Coronary artery (tissue), 2 donors: ENCODE results near the gene PTPRM.

ENCODE experiments used
- DNase-seq: peaks from one replicate; pipeline ENCODE4 v3.0.0-alpha.2; 2017; ENCODE audit warnings: low spot score
- H3K27ac ChIP-seq, 2 donors: fragments of 200-600 bp; sonication (generic); one replicate each; pipeline ENCODE4 v1.5.1; 2016 to 2019
- H3K4me3 ChIP-seq: fragments of 200-600 bp; sonication (generic); 2 replicates; pipeline ENCODE4 v1.5.1; 2016; ENCODE audit warnings: mild to moderate bottlenecking, moderate library complexity
- CTCF ChIP-seq: fragments of 200-600 bp; sonication (generic); IDR thresholded peaks from one replicate; pipeline ENCODE4 v1.5.1; 2019; ENCODE audit warnings: antibody characterized with exemption

The PTPRM gene

GRCh38 chr18:8362863-8363262 lies 795.7 kb downstream of the PTPRM start:
- peak; percentile 29 for DNase-seq
- no peak overlapping the region for H3K27ac ChIP-seq
- no peak for TF ChIP-seq CTCF
- H3K4me3 ChIP-seq = no peak overlapping the region

GRCh38 chr18:8364385-8364784 lies 797.3 kb downstream of the PTPRM start:
- DNase-seq = no peak
- Histone ChIP-seq H3K27ac (no peak overlapping the region), H3K4me3 (no peak overlapping the region)
- TF ChIP-seq CTCF = no peak

GRCh38 chr18:8365006-8365405 lies 797.9 kb downstream of the PTPRM start:
- DNase-seq = peak; percentile 28
- Histone ChIP-seq H3K27ac (no peak overlapping the region), H3K4me3 (no peak overlapping the region)
- no peak for TF ChIP-seq CTCF

- no peak for TF ChIP-seq CTCF
- peak; percentile 8 for DNase-seq
- no peak overlapping the region for H3K4me3 ChIP-seq
- no peak overlapping the region for H3K27ac ChIP-seq
Observed at GRCh38 chr18:8365528-8365927, 798.4 kb downstream of the PTPRM start.

- H3K4me3 ChIP-seq = no peak overlapping the region
- peak; percentile 46 for DNase-seq
- no peak overlapping the region for H3K27ac ChIP-seq
- TF ChIP-seq CTCF = no peak
Observed at GRCh38 chr18:8366070-8366469, 799.0 kb downstream of the PTPRM start.

- no peak for TF ChIP-seq CTCF
- Histone ChIP-seq H3K4me3 (peak overlapping the region; percentile 65), H3K27ac (no peak overlapping the region)
- DNase-seq = no peak
Observed at GRCh38 chr18:8366656-8367055, 799.5 kb downstream of the PTPRM start.

GRCh38 chr18:8367217-8367988 lies 800.3 kb downstream of the PTPRM start:
- DNase-seq = no peak
- Histone ChIP-seq H3K4me3 (peak overlapping the region; percentile 65), H3K27ac (no peak overlapping the region)
- TF ChIP-seq CTCF = peak; percentile 66
